HG02678 (cell line): ENCODE data around the gene TBCK.

Experiments used
- ATAC-seq: cut with Tn5 transposase; IDR thresholded peaks from one replicate; pipeline ENCODE4 v1.9.1; 2021; ENCODE audit warnings: mild to moderate bottlenecking, moderate library complexity; ENCODE audit not compliant: unreplicated experiment

The TBCK gene

GRCh38 chr4:106291678-106292077 is 24.3 kb downstream of the TBCK start:
- no peak for ATAC-seq

DNA sequence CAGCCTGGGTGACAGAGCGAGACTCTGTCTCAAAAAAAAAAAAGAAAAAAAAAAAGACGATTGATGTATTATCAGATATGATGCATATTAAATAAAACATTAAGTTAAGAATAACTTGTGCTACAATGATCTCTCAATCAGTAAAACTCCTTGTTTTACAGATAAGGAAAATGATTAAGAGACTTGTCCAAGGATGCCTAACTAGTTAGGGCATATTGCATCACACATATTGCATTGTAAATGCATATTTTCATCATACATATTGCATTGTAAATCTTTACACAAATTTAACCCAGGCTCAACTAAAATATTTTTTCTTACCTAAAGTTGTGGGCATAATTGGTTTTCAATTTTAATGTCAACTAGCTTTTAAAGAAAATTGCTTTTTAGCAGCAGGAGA is 26.3 kb downstream of the TBCK start:
- no peak for ATAC-seq

DNA sequence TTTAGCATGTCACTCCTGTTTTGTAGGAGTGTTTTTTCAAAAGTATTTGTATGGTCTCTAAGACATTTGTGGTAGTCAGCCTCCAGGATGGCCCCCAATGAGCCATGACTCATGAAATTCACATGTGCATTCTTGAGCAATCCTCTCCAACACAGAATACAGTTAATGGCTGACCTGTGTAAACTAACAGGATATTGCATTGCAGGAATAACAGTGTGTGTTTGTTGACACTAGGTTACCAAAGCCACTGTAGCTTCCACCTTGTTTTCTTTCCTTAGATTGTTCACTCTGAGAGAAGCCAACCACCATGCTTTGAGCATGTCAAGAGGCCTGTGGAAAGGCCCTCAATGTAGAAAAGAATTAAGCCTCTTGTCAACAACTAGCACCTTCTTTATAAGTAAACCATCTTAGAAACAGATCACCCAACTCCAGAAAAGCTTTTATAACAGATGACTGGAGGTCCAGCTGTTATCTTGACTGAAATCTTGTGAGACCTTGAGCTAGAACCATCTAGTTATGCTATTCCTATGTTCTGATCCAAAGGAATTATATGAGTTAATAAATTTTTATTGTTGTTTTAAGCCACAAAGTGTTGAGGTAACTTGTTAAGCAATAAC is 28.5 kb downstream of the TBCK start:
- no peak for ATAC-seq

GRCh38 chr4:106286611-106287010 is 29.4 kb downstream of the TBCK start:
- no peak for ATAC-seq

DNA sequence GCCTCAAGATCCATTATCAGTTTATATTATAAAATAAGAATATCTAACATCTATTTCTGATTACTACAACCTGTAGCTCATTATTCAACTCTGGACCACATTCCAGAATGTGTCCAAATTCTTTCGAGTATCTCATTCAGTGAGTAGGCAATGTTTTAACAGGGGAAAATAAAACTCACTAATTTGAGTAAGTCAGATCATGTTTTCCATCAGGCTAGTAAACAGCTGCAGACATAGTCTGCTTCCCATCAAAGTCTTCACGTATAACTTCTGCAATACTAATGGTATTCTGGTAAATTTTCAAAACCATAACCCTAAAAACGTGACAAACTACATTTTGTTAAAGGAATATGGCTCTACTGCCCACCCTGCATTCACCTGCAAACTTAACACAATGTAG is 31.8 kb downstream of the TBCK start:
- no peak for ATAC-seq

DNA sequence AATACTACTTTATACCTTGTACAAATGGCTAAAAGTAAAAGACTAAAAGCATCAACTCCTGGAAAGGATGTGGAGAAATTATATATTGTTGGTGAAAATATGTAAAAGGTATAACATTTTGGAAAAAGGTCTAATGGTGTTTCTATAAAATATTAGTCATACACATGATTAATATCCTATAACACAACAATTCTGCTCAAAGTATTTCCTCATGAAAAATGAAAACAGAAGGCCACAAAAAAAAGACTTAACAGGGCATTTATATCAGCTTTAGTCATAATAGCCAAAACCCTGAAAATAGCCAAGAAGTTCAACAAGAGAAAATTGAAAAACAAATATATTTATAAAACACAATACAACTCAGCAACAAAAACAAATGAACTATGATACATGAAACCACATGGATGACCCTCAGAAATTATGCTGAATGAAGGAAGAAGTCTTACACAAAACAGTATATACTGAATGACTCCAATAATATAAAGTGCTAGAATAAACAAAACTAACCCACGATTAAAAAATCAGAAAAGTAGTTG is 38.8 kb downstream of the TBCK start:
- no peak for ATAC-seq

DNA sequence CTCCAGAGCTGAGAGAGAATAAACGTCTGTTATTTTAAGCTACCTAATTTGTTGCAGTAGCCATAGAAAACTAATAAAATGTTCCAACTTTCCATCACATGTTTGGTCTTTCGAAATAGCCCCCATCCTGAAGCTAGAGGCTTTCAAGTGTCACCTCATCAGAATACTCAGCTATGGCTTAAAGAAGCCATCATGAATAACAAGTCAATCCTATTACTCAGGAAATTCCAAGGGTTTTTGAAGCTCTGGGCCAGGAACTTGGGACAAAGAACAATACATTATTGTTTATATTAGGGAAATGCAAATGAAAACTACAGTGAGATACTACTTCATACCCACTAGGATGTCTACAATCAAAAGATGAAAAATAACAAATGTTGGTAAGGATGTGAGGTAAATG is 42.2 kb downstream of the TBCK start:
- no peak for ATAC-seq

- no peak for ATAC-seq
Measured at GRCh38 chr4:106270736-106271135, 45.3 kb downstream of the TBCK start.

DNA sequence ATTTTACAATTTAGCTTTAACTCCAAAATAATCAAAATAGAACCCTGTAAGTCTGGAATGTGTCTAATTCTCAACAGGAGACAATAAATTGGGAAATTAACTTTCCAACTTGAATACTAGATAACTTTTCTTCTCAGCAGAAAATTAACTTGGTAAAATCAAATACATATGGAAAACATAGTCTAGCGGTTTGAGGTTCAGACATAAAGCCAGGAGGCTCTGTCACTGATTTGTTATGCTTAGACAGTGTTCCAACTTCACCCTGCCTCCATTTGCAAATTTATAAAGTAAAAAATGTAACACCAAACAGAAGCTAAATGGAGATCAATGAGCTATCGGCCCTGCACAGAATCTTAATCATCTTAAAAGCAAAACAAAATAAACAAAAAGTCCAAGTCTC is 46.3 kb downstream of the TBCK start:
- no peak for ATAC-seq

GRCh38 chr4:106268786-106269185 is 47.2 kb downstream of the TBCK start:
- ATAC-seq: no peak

DNA sequence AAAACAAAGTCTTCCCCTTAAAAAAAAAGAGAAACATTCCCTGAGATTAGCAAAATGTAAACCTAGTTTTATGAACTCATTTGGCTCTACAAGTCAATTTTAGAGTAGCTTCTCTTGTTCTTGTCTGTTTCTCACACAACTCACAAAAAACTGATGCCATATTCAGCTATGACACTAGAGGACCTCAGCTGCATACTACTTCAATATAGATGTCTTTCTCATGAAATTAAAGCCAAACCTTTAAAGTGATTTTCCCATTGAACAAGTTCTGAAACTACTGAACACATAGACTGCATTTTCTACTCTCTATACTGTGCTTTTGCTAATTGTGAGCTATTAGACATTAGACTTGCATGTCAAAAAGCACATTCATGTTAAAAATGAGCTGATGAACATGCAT is 49.8 kb downstream of the TBCK start:
- ATAC-seq: peak; percentile 69

GRCh38 chr4:106264331-106264728 is 51.7 kb downstream of the TBCK start:
- no peak for ATAC-seq

- ATAC-seq: no peak
Measured at GRCh38 chr4:106263594-106264330, 52.2 kb downstream of the TBCK start.

DNA sequence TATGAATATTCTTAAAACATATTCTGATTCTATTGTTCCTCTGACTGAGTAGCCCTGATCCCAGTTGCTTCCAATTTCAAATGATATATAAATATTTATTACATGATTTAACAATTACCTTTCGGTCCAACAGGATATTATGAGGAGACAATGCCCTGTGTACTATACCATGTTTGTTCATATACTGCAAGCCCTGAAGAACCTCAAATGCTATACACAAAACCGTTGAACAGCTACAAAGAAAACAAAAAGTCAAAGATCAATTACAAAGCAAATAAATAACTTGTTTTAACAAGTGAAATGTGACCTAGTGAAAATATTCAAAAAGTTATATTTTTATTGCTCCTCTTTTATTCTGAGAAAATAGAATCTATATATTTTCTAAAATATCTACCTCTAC is 54.0 kb downstream of the TBCK start:
- ATAC-seq: no peak

DNA sequence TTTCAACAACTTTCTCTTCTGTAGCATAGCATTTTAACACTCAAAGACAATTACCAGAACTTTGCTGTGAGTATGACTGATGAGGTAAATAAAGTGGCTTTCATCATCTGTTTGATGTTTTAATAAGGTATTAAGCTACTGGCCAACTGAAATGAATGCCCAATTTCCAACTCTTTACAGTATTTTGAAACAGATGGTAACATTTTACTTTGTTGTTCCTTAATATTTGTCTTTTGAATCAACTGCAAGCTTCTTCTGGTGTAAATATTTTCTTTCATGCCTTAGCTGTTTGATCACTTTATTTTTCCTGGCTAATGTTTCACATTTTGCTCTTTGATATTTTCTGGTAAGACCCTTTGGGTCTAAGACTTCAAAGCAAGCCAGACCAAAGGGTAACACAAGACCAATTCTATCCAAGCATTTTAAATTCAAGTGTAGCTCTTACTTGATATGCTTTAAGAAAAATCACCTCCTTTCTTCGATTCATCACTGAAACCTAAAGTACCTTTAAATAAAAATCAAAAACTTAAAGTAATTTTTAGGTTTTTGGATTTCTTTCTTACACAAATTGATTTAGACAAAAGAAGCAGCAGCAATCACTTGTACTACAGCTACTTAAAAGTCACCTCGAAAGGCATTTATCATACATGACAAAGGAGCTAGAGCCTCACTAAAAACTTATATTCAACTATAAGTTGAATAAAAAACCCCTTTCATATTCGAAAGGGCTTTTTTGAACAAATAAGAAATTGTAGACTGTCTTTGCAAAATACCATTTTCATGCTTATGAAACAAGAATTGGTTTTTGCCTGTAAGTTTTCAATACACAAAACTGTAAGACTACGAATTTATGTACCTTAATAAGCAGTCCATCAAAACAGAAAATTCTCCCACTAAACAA is 57.6 kb downstream of the TBCK start:
- no peak for ATAC-seq

DNA sequence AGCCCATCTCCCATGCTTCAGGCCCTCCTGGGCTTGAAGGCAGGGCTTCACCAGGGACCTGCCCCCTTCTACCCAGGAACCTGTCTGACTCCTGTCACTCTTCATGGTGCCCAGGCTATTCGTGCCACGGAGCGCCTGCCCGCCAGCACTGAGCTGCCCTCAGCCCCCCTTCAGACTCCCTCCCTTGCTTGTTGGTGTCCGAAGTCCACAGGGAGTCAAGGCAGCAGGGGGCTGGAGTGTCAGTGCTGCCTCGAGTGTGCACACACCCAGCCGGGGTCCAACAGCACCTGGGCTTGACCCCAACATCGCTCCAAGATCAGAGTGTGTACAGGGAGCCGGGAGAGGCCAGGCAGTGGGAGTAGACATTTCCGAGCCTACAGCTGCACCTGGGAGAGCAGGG is 59.8 kb downstream of the TBCK start:
- ATAC-seq: no peak

GRCh38 chr4:106255195-106255594 is 60.8 kb downstream of the TBCK start:
- no peak for ATAC-seq

DNA sequence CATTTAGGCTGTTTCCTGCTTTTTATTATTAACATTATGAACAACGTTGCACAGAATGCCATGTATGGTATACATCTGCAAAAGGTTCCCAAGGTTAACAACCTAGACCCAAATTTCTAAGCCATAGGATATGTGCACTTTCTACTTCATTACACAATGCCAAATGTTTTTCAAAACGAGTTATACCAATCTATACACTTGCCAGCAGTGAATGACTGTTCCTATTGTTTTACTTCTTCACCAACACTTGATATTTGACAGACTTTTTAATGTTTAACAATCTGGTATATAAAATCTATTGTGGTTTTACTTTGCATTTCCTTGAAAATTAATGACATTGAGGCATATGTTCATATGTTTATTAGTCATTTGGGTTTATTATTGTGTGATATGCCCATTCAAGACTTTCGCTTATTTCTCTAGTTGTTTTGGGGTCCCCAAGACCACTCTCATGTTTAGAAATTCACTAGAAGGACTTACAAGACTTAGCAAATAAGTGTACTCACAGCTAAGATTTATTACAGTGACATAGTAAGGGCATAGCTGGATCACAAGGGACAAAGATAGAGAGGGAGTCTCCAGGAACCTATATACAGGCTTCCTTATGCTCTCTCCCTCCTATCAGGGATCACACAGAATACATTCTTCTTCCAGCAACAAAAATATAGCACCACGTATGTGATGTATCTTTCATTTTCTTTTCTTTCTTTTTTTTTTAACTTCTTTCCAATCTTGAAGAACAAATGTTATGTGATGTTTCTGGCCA is 62.5 kb downstream of the TBCK start:
- no peak for ATAC-seq

- ATAC-seq: no peak
Measured at GRCh38 chr4:106247600-106247999, 68.4 kb downstream of the TBCK start.

GRCh38 chr4:106246441-106246840 is 69.6 kb downstream of the TBCK start:
- no peak for ATAC-seq

DNA sequence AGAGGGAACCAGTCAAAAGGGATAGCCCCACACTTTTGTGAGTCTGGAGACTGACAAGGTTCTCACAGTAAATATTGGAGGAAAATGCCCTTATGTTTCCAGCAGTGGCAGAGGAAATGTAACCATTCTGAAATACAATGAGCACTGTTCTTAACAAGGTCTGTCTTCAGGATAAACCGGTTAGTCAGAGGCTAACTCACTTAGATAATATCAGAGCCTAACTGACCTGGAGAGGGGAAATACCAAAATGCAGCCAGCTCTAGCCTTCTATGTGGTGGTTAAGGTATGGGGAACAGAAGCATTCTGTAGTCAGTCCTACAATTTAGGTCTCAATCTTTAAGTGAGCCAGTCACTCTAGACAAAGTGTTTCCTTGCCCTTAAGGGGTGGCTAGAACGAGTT is 70.8 kb downstream of the TBCK start:
- ATAC-seq: no peak
